IPS-20b (cell line): ENCODE results near the gene MS4A1.
"Not testable (repeated sequence)": the region's sequence is repeated elsewhere in the genome, so short reads cannot be mapped to it uniquely, and the experiment has no call there.

Experiments
- H3K27ac ChIP-seq: one replicate; pipeline ENCODE4 v1.5.1; 2013; ENCODE audit warnings: low read length
- H3K27me3 ChIP-seq: 2 replicates; pipeline ENCODE4 v1.6.1; 2013; ENCODE audit warnings: mild to moderate bottlenecking, low read length, inconsistent platforms; ENCODE audit not compliant: insufficient read depth
- H3K36me3 ChIP-seq: 2 replicates; pipeline ENCODE4 v1.6.1; 2013; ENCODE audit warnings: low read depth, mild to moderate bottlenecking, inconsistent platforms, low read length, moderate library complexity; ENCODE audit not compliant: insufficient read depth
- H3K4me1 ChIP-seq: 2 replicates; pipeline ENCODE4 v1.6.1; 2013; ENCODE audit warnings: mild to moderate bottlenecking, control low read depth, inconsistent platforms, low read length, moderate library complexity; ENCODE audit not compliant: insufficient read depth
- H3K4me3 ChIP-seq: 2 replicates; pipeline ENCODE4 v1.5.1; 2013; ENCODE audit warnings: mild to moderate bottlenecking, low read length, inconsistent platforms
- H3K9ac ChIP-seq: 2 replicates; pipeline ENCODE4 v1.6.1; 2013; ENCODE audit warnings: low read depth, mild to moderate bottlenecking, inconsistent platforms, low read length, moderate library complexity
- H3K9me3 ChIP-seq: 2 replicates; pipeline ENCODE4 v1.6.1; 2013; ENCODE audit warnings: mild to moderate bottlenecking, low read depth, low read length, inconsistent platforms; ENCODE audit not compliant: insufficient read depth

The MS4A1 gene

DNA sequence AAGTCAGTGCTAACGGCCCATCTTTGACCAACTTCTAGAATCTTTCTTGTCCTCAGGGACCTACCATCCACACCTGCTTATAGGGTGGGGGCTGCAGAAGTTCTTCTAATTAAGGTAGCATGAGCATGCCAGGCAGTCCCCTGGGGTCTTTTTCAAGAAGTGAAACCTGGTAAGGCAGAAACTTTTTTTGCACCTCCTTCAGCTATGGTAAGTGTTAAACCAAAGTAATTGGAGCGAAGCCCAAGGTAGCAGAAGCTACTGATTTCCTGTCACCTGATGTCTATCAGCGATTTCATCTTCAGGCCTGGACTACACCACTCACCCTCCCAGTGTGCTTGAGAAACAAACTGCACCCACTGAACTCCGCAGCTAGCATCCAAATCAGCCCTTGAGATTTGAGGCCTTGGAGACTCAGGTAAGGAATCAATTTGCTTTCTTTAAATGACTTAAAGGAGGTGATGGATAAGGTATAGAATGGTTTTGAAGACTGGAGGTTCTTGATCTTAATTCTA is at the start of gene MS4A1:
TSS of gene MS4A1 (plus strand) at position 317 of the 512 bp plus-strand sequence. CDS start 6,528 bp downstream, outside the sequence.
- no peak within 1 kb of the TSS for H3K9ac ChIP-seq
- H3K4me3 ChIP-seq = no peak within 1 kb of the TSS
- H3K27ac ChIP-seq = no peak within 1 kb of the TSS
- H3K9me3 ChIP-seq = no peaks in the 10 kb centered on the region
- H3K27me3 ChIP-seq = no peaks in the 10 kb centered on the region
- no peaks in the 10 kb centered on the region for H3K36me3 ChIP-seq
- no peaks in the 10 kb centered on the region for H3K4me1 ChIP-seq

DNA sequence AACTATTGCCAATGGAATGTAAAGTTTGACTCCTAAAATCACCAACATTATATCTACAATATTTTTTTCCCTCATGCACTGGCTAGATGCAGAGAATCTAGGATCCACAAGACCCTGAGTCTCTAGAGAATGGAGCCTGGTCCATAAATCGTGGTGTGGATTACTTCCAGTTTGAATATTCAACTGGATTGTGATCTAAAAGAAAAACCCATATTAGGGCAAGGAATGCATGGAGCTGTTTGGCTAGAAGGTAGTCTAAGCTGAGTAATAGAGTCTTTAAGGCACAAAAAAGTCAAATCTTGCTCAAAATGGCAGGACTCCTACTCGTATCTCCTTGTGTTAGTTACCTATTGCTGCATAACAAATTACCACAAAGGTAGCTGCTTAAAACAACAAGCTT is 35.6 kb upstream of the MS4A1 start:
- H3K9ac ChIP-seq = no peak overlapping the region
- H3K4me1 ChIP-seq = no peaks in the 10 kb centered on the region
- H3K4me3 ChIP-seq = no peak overlapping the region
- H3K36me3 ChIP-seq = no peaks in the 10 kb centered on the region
- H3K9me3 ChIP-seq = no peaks in the 10 kb centered on the region
- H3K27ac ChIP-seq = no peak overlapping the region
- no peaks in the 10 kb centered on the region for H3K27me3 ChIP-seq

DNA sequence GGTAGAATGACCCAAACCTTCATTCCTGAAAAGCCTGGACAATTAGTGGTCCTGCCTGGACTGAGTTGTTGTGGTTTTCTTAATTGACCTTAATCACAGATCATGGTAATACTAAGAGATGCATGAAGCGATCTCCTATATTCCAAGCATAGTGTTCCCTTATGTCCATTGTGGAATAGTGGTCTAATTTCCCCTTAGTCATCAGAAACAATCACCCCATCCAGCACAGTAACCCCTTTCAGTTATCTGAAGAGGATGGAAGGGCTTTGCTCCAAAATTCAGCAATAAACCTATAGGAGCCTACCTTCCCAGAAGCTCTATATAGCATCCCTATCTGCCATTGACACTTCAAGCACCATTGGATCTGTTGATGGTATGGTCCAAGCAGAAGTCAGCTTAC is 33.0 kb upstream of the MS4A1 start:
- Histone ChIP-seq H3K27ac (no peak overlapping the region), H3K36me3 (no peaks in the 10 kb centered on the region), H3K27me3 (no peaks in the 10 kb centered on the region), H3K4me1 (no peaks in the 10 kb centered on the region), H3K9ac (no peak overlapping the region), H3K9me3 (no peaks in the 10 kb centered on the region), H3K4me3 (no peak overlapping the region)

DNA sequence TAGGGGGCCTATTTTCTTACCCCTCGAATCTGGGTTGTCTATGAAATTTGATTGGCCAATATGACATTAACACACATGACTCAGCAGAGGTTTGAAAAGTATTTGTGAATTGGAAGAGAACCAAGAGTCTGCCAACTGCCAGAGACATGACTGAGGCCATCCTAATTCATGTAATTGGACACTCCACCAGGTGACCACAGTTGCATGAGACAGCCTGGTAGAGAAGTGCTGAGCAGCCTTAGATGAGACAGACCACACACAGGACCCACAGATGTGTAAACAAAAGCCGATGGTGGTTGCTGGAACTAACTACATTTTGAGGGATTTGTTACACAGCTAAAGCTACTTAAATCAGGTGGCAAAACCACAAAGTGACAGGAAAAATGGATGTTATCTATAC is 27.1 kb upstream of the MS4A1 start:
- no peak overlapping the region for H3K9ac ChIP-seq
- no peak overlapping the region for H3K27ac ChIP-seq
- no peaks in the 10 kb centered on the region for H3K9me3 ChIP-seq
- no peak overlapping the region for H3K4me3 ChIP-seq
- no peaks in the 10 kb centered on the region for H3K36me3 ChIP-seq
- H3K27me3 ChIP-seq = no peaks in the 10 kb centered on the region
- H3K4me1 ChIP-seq = no peaks in the 10 kb centered on the region

DNA sequence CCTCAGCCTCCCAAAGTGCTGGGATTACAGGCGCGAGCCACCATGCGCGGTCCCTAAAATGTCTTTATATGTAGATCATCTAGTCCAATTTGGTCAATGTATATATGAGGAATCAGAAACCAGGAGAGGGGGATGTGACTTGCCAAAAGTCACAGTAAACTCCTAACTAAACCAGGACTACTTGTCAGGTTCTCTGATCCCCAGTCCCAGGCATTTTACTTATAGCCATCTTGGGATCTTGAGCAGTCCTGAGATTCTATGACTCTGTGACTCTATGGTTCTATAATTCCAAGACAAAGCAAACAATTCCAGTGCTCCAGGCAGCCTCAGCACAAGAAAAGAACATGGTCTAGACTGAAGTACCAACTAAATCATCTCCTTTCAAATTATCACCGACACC is 26.4 kb upstream of the MS4A1 start, which contains the start of gene MS4A5:
TSS of gene MS4A5 (plus strand) at position 301 of the 400 bp plus-strand sequence. CDS start 103 bp downstream, outside the sequence.
- Histone ChIP-seq H3K27me3 (no peaks in the 10 kb centered on the region), H3K27ac (no peak within 1 kb of the TSS)

DNA sequence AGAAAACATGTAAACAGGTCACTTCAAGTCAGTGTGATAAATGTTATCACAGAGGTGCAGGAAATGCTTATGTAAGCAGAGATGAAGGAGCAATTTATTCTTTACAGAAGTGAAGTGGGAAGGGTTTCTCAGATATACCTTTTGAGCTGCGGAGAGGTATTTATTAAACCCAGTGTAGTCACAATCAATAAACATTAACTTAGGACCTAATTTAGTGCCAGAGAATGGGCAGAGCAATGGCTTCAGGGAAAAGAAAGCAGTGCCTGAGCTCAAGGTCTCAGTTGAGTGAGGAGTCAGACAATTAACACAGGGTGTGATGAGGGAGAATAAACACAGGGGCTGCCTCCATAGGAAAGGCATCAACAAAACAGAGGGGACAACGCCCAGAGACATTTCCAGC is 24.4 kb upstream of the MS4A1 start:
- no peak overlapping the region for H3K4me3 ChIP-seq
- no peaks in the 10 kb centered on the region for H3K9me3 ChIP-seq
- H3K27me3 ChIP-seq = no peaks in the 10 kb centered on the region
- H3K27ac ChIP-seq = no peak overlapping the region
- H3K36me3 ChIP-seq = no peaks in the 10 kb centered on the region
- H3K4me1 ChIP-seq = no peaks in the 10 kb centered on the region
- no peak overlapping the region for H3K9ac ChIP-seq

More for the DNA sequence above, 26.4 kb upstream of the MS4A1 start, which contains the start of gene MS4A5:
- no peaks in the 10 kb centered on the region for H3K36me3 ChIP-seq
- H3K4me3 ChIP-seq = no peak within 1 kb of the TSS
- H3K4me1 ChIP-seq = no peaks in the 10 kb centered on the region
- no peak within 1 kb of the TSS for H3K9ac ChIP-seq
- H3K9me3 ChIP-seq = no peaks in the 10 kb centered on the region

DNA sequence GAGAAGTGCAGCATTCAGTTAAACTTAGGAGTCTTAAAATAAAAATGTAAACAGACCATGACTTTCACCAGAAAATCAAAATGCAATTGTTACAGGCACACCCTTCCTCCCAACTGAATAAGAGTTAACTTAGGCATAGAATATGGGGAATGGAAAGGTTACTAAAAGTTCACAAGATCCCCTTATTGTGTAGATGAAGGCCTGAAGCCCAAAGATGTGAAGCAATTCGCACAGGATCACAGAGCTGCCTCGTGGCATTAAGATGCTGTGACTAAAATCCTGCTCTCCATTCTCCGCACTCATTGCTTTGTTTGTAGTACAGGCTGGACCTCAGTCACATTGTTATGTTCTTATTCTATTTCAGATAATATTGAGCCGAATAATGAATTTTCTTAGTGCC is 22.2 kb upstream of the MS4A1 start:
- H3K27me3 ChIP-seq = no peaks in the 10 kb centered on the region
- H3K36me3 ChIP-seq = no peaks in the 10 kb centered on the region
- no peaks in the 10 kb centered on the region for H3K9me3 ChIP-seq
- no peaks in the 10 kb centered on the region for H3K4me1 ChIP-seq
- H3K9ac ChIP-seq = no peak overlapping the region
- no peak overlapping the region for H3K4me3 ChIP-seq
- H3K27ac ChIP-seq = no peak overlapping the region

DNA sequence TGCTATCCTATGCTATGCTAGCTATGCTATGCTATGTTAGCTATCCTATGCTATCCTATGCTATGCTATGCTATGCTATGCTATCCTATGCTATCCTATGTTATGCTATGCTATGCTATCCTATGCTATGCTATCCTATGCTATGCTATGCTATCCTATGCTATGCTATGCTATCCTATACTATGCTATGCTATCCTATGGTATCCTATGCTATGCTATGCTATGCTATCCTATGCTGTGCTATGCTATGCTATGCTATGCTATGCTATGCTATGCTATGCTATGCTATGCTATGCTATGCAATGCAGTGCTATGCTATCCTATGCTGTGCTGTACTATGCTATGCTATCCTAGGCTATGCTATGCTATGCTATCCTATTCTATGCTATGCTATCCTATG is 8.6 kb upstream of the MS4A1 start:
- no peaks in the 10 kb centered on the region for H3K36me3 ChIP-seq
- H3K4me1 ChIP-seq = no peaks in the 10 kb centered on the region
- no peak overlapping the region for H3K27ac ChIP-seq
- no peak overlapping the region for H3K4me3 ChIP-seq
- no peak overlapping the region for H3K9ac ChIP-seq
- H3K27me3 ChIP-seq = no peaks in the 10 kb centered on the region
- H3K9me3 ChIP-seq = peaks cover 4% of the 10 kb centered on the region; the same call in 1 of the 2 replicates

DNA sequence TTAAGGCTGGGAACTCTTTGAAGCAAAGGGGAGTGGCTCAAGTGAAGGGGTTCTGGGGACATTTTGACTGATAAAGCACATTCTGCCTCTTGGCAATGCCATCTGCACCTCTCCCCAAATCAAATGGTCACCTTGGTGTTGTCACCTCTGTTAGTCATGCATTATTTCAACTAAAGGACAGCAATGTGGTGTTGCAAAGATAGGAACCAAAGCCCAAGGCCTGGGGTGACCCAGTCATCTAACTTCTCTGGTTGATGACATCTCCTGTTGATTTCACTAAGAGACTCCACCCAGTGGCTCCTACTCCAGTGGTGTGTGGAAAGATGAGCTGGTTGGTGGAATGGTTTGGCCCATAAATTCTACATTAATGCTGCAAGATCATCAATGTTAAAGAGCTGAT is 7.8 kb upstream of the MS4A1 start:
- Histone ChIP-seq H3K27ac (no peak overlapping the region), H3K27me3 (no peaks in the 10 kb centered on the region), H3K4me1 (no peaks in the 10 kb centered on the region)

DNA sequence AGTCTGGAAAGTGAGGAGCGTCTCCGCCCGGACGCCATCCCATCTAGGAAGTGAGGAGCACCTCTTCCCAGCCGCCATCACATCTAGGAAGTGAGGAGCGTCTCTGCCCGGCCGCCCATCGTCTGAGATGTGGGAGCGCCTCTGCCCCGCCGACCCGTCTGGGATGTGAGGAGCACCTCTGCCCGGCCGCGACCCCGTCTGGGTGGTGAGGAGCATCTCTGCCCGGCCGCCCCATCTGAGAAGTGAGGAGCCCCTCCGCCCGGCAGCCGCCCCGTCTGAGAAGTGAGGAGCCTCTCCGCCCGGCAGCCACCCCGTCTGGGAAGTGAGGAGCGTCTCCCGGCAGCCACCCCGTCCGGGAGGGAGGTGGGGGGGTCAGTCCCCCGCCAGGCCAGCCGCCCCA is 4.5 kb upstream of the MS4A1 start:
- not testable (repeated sequence) for H3K27me3 ChIP-seq, H3K36me3 ChIP-seq, H3K4me1 ChIP-seq, H3K4me3 ChIP-seq, H3K27ac ChIP-seq, H3K9me3 ChIP-seq, H3K9ac ChIP-seq

More for the DNA sequence above, 7.8 kb upstream of the MS4A1 start:
- H3K9me3 ChIP-seq = peaks cover 4% of the 10 kb centered on the region; the same call in 1 of the 2 replicates
- H3K4me3 ChIP-seq = no peak overlapping the region
- H3K36me3 ChIP-seq = no peaks in the 10 kb centered on the region
- no peak overlapping the region for H3K9ac ChIP-seq

DNA sequence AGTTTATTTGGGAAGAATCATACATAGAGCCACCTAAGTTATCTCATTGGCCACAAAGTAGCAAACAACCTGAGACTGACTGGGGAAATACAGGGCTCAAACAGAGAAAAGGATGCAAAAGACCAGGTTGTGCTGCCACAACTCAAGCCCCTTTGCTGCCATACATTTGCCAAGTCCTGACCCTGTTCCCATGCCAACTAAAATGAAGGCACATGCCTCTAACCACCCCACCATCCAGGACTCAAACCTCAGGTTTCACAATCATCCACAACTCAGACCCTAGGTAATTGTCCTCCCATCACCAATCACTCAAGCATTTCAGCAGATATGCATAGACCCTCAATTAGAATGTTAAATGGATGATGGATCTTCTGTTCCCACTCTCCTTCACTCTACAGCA is 1.4 kb upstream of the MS4A1 start:
- no peaks in the 10 kb centered on the region for H3K4me1 ChIP-seq
- H3K27me3 ChIP-seq = no peaks in the 10 kb centered on the region
- no peak overlapping the region for H3K27ac ChIP-seq
- H3K4me3 ChIP-seq = no peak overlapping the region
- H3K9me3 ChIP-seq = peaks cover 4% of the 10 kb centered on the region; the same call in 1 of the 2 replicates
- H3K9ac ChIP-seq = no peak overlapping the region
- no peaks in the 10 kb centered on the region for H3K36me3 ChIP-seq

DNA sequence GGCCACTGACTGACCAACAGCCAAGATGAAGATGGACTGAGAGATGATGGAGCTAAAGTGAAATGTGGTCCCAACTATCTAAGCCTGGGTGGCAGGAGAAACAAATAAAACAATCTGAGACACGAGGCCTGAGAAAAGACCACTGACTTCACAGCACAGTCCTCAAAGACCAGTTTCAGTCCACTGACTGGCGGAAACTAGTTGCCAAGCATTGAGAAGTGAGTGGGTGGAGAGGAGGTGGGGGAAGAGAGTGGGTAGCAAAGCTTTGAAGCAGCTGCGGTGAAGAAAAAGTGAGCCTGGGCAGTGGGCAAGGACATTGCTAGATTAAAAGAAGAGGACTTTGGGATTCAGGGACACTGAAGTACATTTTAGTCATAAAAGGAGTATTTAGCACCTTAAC is 1.9 kb downstream of the MS4A1 start:
- Histone ChIP-seq H3K27ac (no peak overlapping the region), H3K9ac (no peak overlapping the region), H3K9me3 (no peaks in the 10 kb centered on the region), H3K4me1 (no peaks in the 10 kb centered on the region), H3K36me3 (no peaks in the 10 kb centered on the region), H3K4me3 (no peak overlapping the region), H3K27me3 (no peaks in the 10 kb centered on the region)
